SK-N-SH treated with all-trans-retinoic acid at 6 μM for 48 hours (cell line): ENCODE measurements around the gene RAB30.

Experiments used
- ATAC-seq: fragments of 200-7000 bp; cut with Tn5 transposase; 3 replicates; pipeline ENCODE4 v1.9.1; 2020; ENCODE audit warnings: mild to moderate bottlenecking, moderate library complexity
- ARNTL ChIP-seq: fragments of 450-650 bp; formaldehyde crosslinking; IDR thresholded peaks from 2 replicates; pipeline ENCODE4 v1.5.0; 2020; ENCODE audit warnings: low read depth, mild to moderate bottlenecking, moderate library complexity, borderline replicate concordance
- ESRRG ChIP-seq: fragments of 250-450 bp; sonication (Bioruptor Pico); IDR thresholded peaks from 2 replicates; pipeline ENCODE4 v1.6.1; 2021; ENCODE audit warnings: mild to moderate bottlenecking
- GLIS3 ChIP-seq: fragments of 250-450 bp; sonication (Bioruptor Pico); IDR thresholded peaks from 2 replicates; pipeline ENCODE4 v1.5.0; 2020; ENCODE audit warnings: mild to moderate bottlenecking, moderate library complexity
- ISL1 ChIP-seq: fragments of 250-450 bp; sonication (Bioruptor Pico); IDR thresholded peaks from 2 replicates; pipeline ENCODE4 v2.1.2; 2022; ENCODE audit warnings: mild to moderate bottlenecking, moderate library complexity
- OSR1 ChIP-seq: fragments of 250-450 bp; sonication (Bioruptor Pico); IDR thresholded peaks from 2 replicates; pipeline ENCODE4 v1.8.0; 2022; ENCODE audit warnings: moderate library complexity, mild to moderate bottlenecking, inconsistent platforms
- PPARA ChIP-seq: fragments of 250-450 bp; sonication (Bioruptor Pico); IDR thresholded peaks from 2 replicates; pipeline ENCODE4 v1.5.0; 2020; ENCODE audit warnings: mild to moderate bottlenecking, borderline replicate concordance
- RARB ChIP-seq: fragments of 250-450 bp; sonication (Bioruptor Pico); IDR thresholded peaks from 2 replicates; pipeline ENCODE4 v1.8.0; 2021; ENCODE audit warnings: mild to moderate bottlenecking, moderate library complexity
- SNAI2 ChIP-seq: fragments of 250-450 bp; sonication (Bioruptor Pico); IDR thresholded peaks from 2 replicates; pipeline ENCODE4 v1.5.0; 2020; ENCODE audit warnings: mild to moderate bottlenecking, moderate library complexity
- TCF4 ChIP-seq: fragments of 250-450 bp; sonication (Bioruptor Pico); IDR thresholded peaks from 2 replicates; pipeline ENCODE4 v1.8.0; 2021; ENCODE audit warnings: mild to moderate bottlenecking, moderate library complexity, borderline replicate concordance
- TOX ChIP-seq: fragments of 250-450 bp; sonication (Bioruptor Pico); IDR thresholded peaks from 2 replicates; pipeline ENCODE4 v1.8.0; 2021; ENCODE audit warnings: mild to moderate bottlenecking, moderate library complexity, borderline replicate concordance
- ZC3H10 ChIP-seq: fragments of 250-450 bp; sonication (Bioruptor Pico); IDR thresholded peaks from 2 replicates; pipeline ENCODE4 v1.5.1; 2021; ENCODE audit warnings: mild to moderate bottlenecking, moderate library complexity
- ZFP3 ChIP-seq: fragments of 250-450 bp; sonication (Bioruptor Pico); IDR thresholded peaks from 2 replicates; pipeline ENCODE4 v1.5.0; 2020; ENCODE audit warnings: mild to moderate bottlenecking, moderate library complexity
- ZFP30 ChIP-seq: fragments of 450-650 bp; formaldehyde crosslinking; IDR thresholded peaks from 2 replicates; pipeline ENCODE4 v1.5.0; 2022; ENCODE audit warnings: mild to moderate bottlenecking, moderate library complexity
- ZNF565 ChIP-seq: fragments of 450-650 bp; formaldehyde crosslinking; conservative IDR thresholded peaks from 2 replicates; pipeline ENCODE4 v1.5.0; 2020; ENCODE audit warnings: low read depth, mild to moderate bottlenecking, moderate library complexity
- ZNF70 ChIP-seq: fragments of 450-650 bp; formaldehyde crosslinking; IDR thresholded peaks from 2 replicates; pipeline ENCODE4 v1.5.0; 2020; ENCODE audit warnings: mild to moderate bottlenecking, moderate library complexity
- ZNF8 ChIP-seq: fragments of 450-650 bp; formaldehyde crosslinking; IDR thresholded peaks from 2 replicates; pipeline ENCODE4 v1.5.0; 2020; ENCODE audit warnings: mild to moderate bottlenecking, moderate library complexity
- TF ChIP-seq, protein P1 (sequence below): fragments of 250-450 bp; sonication (Bioruptor Pico); IDR thresholded peaks from 2 replicates; pipeline ENCODE4 v1.8.0; 2021; ENCODE audit warnings: low read depth, mild to moderate bottlenecking, moderate library complexity, borderline replicate concordance
- TF ChIP-seq, protein P2 (sequence below): fragments of 250-450 bp; sonication (Bioruptor Pico); IDR thresholded peaks from 2 replicates; pipeline ENCODE4 v1.5.1; 2020; ENCODE audit warnings: low read depth, mild to moderate bottlenecking, moderate library complexity
- TF ChIP-seq, protein P3 (sequence below): fragments of 250-450 bp; sonication (Bioruptor Pico); IDR thresholded peaks from 2 replicates; pipeline ENCODE4 v1.5.0; 2020; ENCODE audit warnings: mild to moderate bottlenecking, moderate library complexity
- TF ChIP-seq, protein P4 (sequence below): fragments of 250-450 bp; sonication (Bioruptor Pico); IDR thresholded peaks from 2 replicates; pipeline ENCODE4 v1.8.0; 2020; ENCODE audit warnings: mild to moderate bottlenecking, moderate library complexity, borderline replicate concordance

The RAB30 gene

DNA sequence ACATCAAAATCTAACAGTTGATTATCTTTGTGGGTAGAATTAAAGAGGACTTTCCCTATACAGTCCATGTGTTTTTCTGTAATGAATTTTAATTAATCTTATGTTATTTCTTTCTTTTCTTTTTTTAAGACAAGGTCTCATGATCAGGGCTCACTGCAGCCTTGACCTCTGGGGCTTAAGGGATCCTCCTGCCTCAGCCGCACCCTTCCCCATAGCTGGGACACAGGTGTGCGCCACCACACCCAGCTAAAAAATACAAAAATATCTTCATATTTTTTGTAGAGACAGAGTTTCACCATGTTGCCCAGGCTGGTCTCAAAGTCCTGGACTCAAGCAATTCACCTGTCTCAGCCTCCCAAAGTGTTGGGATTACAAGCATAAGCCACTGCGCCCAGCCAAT is 7.7 kb downstream of the RAB30 start:
- TF ChIP-seq PPARA (no peak), OSR1 (CRISPR knock-in tag) (no peak), ZFP3 (CRISPR knock-in tag) (no peak)
- ATAC-seq: no peak

DNA sequence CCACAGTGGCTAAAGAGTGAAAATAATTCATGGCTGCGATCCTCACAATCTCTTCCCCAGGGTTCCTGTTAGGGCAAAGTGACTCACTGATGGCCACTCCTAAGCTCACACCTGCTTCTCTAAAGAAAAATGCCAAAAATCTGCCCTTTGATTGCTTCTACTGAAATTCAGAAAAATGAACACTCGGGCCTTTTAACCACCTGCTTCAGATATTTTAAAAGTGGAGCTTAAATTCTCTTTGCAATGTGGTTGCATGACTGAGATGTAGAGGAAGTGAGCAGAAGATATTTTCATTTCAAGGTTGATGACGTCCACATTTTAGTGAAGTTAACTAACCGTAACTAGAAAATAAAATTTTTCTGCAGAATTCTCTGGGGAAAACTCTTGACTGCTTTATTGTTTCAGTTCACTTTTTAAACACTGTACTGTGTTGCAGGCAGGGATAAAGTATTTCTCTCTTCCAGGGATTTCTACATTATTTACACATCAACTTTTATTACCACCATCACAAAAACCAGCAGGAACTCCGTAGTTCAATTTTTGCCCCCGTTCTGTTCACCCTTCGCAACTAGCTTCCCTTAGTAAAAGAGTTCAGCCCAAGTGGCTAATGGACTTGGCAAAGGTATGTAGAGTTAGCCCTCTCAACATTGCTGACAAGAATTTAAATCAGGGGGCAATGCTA is 8.5 kb downstream of the RAB30 start:
- TF ChIP-seq PPARA (no peak), TCF4 (CRISPR knock-in tag) (no peak), ZNF70 (CRISPR knock-in tag) (no peak), ZNF565 (CRISPR knock-in tag) (no peak), ARNTL (CRISPR knock-in tag) (no peak), ZFP30 (CRISPR knock-in tag) (no peak), GLIS3 (CRISPR knock-in tag) (no peak), ZC3H10 (no peak), ZNF8 (no peak), ESRRG (CRISPR knock-in tag) (no peak), ISL1 (CRISPR knock-in tag) (no peak), TOX (CRISPR knock-in tag) (no peak), OSR1 (CRISPR knock-in tag) (no peak), SNAI2 (CRISPR knock-in tag) (no peak)
- TF ChIP-seq, protein P1, sequence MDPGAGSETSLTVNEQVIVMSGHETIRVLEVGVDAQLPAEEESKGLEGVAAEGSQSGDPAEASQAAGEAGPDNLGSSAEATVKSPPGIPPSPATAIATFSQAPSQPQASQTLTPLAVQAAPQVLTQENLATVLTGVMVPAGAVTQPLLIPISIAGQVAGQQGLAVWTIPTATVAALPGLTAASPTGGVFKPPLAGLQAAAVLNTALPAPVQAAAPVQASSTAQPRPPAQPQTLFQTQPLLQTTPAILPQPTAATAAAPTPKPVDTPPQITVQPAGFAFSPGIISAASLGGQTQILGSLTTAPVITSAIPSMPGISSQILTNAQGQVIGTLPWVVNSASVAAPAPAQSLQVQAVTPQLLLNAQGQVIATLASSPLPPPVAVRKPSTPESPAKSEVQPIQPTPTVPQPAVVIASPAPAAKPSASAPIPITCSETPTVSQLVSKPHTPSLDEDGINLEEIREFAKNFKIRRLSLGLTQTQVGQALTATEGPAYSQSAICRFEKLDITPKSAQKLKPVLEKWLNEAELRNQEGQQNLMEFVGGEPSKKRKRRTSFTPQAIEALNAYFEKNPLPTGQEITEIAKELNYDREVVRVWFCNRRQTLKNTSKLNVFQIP (CRISPR knock-in tag): no peak
- TF ChIP-seq, protein P2, sequence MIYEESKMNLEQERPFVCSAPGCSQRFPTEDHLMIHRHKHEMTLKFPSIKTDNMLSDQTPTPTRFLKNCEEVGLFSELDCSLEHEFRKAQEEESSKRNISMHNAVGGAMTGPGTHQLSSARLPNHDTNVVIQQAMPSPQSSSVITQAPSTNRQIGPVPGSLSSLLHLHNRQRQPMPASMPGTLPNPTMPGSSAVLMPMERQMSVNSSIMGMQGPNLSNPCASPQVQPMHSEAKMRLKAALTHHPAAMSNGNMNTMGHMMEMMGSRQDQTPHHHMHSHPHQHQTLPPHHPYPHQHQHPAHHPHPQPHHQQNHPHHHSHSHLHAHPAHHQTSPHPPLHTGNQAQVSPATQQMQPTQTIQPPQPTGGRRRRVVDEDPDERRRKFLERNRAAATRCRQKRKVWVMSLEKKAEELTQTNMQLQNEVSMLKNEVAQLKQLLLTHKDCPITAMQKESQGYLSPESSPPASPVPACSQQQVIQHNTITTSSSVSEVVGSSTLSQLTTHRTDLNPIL (CRISPR knock-in tag): no peak
- ATAC-seq: no peak

DNA sequence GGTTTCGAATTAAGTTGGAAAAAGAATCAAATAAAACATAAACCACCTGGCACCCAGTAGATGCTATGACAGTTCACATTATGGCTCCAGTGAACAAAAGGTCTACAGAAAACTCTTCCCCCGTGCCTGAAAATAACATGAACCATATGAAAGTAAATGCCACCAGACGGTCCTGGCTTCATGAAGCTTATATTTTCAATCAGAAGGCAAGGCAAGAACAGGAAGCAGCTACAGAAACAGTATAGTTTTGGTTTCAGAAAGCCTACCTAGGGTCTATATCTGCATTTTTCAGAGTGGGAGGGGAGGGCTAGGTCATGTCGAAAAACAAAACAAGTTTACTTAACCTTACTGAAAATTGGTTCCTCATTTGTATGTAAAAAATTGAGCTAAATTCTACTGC is 9.8 kb downstream of the RAB30 start:
- ATAC-seq: no peak
- TF ChIP-seq RARB (CRISPR knock-in tag) (no peak), ZFP30 (CRISPR knock-in tag) (no peak), TCF4 (CRISPR knock-in tag) (no peak), GLIS3 (CRISPR knock-in tag) (no peak), ZC3H10 (no peak), OSR1 (CRISPR knock-in tag) (no peak), ZNF8 (no peak)
- TF ChIP-seq, protein P3, sequence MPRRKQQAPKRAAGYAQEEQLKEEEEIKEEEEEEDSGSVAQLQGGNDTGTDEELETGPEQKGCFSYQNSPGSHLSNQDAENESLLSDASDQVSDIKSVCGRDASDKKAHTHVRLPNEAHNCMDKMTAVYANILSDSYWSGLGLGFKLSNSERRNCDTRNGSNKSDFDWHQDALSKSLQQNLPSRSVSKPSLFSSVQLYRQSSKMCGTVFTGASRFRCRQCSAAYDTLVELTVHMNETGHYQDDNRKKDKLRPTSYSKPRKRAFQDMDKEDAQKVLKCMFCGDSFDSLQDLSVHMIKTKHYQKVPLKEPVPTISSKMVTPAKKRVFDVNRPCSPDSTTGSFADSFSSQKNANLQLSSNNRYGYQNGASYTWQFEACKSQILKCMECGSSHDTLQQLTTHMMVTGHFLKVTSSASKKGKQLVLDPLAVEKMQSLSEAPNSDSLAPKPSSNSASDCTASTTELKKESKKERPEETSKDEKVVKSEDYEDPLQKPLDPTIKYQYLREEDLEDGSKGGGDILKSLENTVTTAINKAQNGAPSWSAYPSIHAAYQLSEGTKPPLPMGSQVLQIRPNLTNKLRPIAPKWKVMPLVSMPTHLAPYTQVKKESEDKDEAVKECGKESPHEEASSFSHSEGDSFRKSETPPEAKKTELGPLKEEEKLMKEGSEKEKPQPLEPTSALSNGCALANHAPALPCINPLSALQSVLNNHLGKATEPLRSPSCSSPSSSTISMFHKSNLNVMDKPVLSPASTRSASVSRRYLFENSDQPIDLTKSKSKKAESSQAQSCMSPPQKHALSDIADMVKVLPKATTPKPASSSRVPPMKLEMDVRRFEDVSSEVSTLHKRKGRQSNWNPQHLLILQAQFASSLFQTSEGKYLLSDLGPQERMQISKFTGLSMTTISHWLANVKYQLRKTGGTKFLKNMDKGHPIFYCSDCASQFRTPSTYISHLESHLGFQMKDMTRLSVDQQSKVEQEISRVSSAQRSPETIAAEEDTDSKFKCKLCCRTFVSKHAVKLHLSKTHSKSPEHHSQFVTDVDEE (CRISPR knock-in tag): no peak

DNA sequence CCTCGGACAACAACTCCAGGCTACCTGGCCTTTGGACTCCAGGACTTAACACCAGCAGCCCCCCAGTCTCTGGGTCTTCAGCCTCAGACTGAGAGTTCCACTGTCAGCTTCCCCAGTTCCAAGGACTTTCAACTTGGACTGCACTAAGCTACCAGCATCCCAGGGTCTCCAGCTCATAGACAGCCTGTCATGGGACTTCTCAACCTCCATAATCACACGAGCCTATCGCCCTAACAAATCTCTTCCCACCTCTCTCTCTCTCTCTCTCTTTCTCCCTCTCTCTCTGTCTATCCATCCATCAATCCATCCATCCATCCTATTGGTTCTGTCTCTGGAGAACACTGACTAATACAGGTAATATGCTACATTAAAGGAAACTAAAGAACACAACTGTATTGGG is 10.7 kb downstream of the RAB30 start:
- TF ChIP-seq GLIS3 (CRISPR knock-in tag): no peak
- TF ChIP-seq, protein P4, sequence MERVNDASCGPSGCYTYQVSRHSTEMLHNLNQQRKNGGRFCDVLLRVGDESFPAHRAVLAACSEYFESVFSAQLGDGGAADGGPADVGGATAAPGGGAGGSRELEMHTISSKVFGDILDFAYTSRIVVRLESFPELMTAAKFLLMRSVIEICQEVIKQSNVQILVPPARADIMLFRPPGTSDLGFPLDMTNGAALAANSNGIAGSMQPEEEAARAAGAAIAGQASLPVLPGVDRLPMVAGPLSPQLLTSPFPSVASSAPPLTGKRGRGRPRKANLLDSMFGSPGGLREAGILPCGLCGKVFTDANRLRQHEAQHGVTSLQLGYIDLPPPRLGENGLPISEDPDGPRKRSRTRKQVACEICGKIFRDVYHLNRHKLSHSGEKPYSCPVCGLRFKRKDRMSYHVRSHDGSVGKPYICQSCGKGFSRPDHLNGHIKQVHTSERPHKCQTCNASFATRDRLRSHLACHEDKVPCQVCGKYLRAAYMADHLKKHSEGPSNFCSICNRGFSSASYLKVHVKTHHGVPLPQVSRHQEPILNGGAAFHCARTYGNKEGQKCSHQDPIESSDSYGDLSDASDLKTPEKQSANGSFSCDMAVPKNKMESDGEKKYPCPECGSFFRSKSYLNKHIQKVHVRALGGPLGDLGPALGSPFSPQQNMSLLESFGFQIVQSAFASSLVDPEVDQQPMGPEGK (CRISPR knock-in tag): no peak
- TF ChIP-seq TOX (CRISPR knock-in tag): no peak
- TF ChIP-seq TCF4 (CRISPR knock-in tag): no peak
- TF ChIP-seq ARNTL (CRISPR knock-in tag): no peak
- no peak for TF ChIP-seq PPARA
- no peak for TF ChIP-seq OSR1 (CRISPR knock-in tag)
- TF ChIP-seq, protein P1 (CRISPR knock-in tag): no peak
- TF ChIP-seq, all 23 proteins: peak for 0
- no peak for ATAC-seq
